ENCODE results near the gene CRISP1. TPM values are rescaled to one million over a fixed set of nuclear protein-coding genes. Genes with fewer than 3 reads are reported as not detected.

CRISP1 gene
- total and polyA plus RNA-seq, 9 of the 15 experiments (the other 6 are each of a cell fraction or from before 2014, with no cell fraction given): not detected

DNA sequence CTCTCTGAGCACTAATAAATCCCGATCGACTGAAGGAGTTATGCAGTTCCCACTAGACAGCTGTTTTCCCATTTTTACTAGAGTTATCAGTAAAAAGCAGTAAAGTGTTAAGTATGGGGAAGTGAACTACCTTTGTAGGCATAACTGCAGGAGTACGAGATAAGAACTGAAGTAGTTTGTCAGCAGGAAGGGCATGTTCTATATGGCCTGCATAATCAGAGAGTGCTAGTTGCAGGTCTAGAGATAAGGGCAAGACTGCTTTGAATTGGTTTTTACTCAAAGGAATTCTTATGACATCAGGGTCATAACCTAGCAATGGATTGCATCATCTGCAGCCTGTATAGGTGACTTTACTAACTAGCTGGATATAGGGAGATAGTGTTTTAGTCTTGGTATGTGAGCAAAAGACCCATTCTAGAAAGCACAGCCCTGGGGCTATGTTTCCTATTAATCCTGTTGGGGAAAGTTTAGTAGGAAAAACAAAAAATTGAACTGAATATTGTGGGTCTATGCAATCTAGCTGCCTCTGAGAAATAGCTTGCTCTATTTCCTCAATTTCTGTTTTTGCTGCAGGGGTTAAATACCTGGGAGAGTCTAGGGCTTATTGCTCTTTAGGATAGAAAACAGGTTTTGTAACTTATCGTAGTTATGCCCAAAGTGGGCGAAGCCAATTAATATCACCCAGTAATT lies 22.6 kb upstream of the CRISP1 start (continued):
- TF ChIP-seq, protein P1, sequence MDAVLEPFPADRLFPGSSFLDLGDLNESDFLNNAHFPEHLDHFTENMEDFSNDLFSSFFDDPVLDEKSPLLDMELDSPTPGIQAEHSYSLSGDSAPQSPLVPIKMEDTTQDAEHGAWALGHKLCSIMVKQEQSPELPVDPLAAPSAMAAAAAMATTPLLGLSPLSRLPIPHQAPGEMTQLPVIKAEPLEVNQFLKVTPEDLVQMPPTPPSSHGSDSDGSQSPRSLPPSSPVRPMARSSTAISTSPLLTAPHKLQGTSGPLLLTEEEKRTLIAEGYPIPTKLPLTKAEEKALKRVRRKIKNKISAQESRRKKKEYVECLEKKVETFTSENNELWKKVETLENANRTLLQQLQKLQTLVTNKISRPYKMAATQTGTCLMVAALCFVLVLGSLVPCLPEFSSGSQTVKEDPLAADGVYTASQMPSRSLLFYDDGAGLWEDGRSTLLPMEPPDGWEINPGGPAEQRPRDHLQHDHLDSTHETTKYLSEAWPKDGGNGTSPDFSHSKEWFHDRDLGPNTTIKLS (IDR thresholded peaks at IDR 0.05; ENCODE audit: borderline replicate concordance, low read depth): peak; percentile 66; the same call in 1 of the 2 replicates
- TF ChIP-seq TAL1 (IDR thresholded peaks at IDR 0.05) (peak; percentile 98), KLF10 (CRISPR knock-in tag; IDR thresholded peaks at IDR 0.05) (no peak), MAFK (IDR thresholded peaks at IDR 0.05; ENCODE audit: low read length) (0 out of 2 replicates have a peak, but pooled peaks have one; percentile 10), NFE2 (IDR thresholded peaks at IDR 0.05; ENCODE audit: low read depth) (peak; percentile 72; the same call in 1 of the 2 replicates), ZNF12 (CRISPR knock-in tag; IDR thresholded peaks at IDR 0.05) (no peak), ZNF79 (CRISPR knock-in tag; IDR thresholded peaks at IDR 0.05; ENCODE audit: low read depth) (no peak; the same call in 1 of the 2 replicates), SNAPC5 (CRISPR knock-in tag; IDR thresholded peaks at IDR 0.05) (no peak), JUN (IDR thresholded peaks at IDR 0.05; ENCODE audit: borderline replicate concordance, low read depth, low read length) (peak; percentile 82), JUN (CRISPR knock-in tag; IDR thresholded peaks at IDR 0.05; ENCODE audit: borderline replicate concordance) (no peak), ZNF134 (CRISPR knock-in tag; conservative IDR thresholded peaks at IDR 0.05) (no peak; the same call in 1 of the 2 replicates), ILK (tag; IDR thresholded peaks at IDR 0.05; ENCODE audit: borderline replicate concordance, low read depth) (no peak), TARDBP (IDR thresholded peaks at IDR 0.05) (peak; percentile 90; the same call in 1 of the 2 replicates)
- TF ChIP-seq, protein P2, sequence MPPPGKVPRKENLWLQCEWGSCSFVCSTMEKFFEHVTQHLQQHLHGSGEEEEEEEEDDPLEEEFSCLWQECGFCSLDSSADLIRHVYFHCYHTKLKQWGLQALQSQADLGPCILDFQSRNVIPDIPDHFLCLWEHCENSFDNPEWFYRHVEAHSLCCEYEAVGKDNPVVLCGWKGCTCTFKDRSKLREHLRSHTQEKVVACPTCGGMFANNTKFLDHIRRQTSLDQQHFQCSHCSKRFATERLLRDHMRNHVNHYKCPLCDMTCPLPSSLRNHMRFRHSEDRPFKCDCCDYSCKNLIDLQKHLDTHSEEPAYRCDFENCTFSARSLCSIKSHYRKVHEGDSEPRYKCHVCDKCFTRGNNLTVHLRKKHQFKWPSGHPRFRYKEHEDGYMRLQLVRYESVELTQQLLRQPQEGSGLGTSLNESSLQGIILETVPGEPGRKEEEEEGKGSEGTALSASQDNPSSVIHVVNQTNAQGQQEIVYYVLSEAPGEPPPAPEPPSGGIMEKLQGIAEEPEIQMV (tag; conservative IDR thresholded peaks at IDR 0.05; ENCODE audit: low read depth): no peak
- TF ChIP-seq, protein P3, sequence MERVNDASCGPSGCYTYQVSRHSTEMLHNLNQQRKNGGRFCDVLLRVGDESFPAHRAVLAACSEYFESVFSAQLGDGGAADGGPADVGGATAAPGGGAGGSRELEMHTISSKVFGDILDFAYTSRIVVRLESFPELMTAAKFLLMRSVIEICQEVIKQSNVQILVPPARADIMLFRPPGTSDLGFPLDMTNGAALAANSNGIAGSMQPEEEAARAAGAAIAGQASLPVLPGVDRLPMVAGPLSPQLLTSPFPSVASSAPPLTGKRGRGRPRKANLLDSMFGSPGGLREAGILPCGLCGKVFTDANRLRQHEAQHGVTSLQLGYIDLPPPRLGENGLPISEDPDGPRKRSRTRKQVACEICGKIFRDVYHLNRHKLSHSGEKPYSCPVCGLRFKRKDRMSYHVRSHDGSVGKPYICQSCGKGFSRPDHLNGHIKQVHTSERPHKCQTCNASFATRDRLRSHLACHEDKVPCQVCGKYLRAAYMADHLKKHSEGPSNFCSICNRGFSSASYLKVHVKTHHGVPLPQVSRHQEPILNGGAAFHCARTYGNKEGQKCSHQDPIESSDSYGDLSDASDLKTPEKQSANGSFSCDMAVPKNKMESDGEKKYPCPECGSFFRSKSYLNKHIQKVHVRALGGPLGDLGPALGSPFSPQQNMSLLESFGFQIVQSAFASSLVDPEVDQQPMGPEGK (CRISPR knock-in tag; IDR thresholded peaks at IDR 0.05; ENCODE audit: borderline replicate concordance): no peak
- TF ChIP-seq, protein P4, sequence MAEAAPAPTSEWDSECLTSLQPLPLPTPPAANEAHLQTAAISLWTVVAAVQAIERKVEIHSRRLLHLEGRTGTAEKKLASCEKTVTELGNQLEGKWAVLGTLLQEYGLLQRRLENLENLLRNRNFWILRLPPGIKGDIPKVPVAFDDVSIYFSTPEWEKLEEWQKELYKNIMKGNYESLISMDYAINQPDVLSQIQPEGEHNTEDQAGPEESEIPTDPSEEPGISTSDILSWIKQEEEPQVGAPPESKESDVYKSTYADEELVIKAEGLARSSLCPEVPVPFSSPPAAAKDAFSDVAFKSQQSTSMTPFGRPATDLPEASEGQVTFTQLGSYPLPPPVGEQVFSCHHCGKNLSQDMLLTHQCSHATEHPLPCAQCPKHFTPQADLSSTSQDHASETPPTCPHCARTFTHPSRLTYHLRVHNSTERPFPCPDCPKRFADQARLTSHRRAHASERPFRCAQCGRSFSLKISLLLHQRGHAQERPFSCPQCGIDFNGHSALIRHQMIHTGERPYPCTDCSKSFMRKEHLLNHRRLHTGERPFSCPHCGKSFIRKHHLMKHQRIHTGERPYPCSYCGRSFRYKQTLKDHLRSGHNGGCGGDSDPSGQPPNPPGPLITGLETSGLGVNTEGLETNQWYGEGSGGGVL (CRISPR knock-in tag; IDR thresholded peaks at IDR 0.05): no peak

All from K562 (cell line).